NCI-H526 (cell line): ENCODE measurements around the gene PMVK.
A peak's percentile ranks its signal among the peaks of the same experiment; 100 is the strongest.
"Not testable (repeated sequence)": the region's sequence is repeated elsewhere in the genome, so short reads cannot be mapped to it uniquely, and the experiment has no call there.

Experiments used
- DNase-seq, 2 experiments: peaks; one replicate each; lab custom pipeline; 2025; lab: John Stamatoyannopoulos, UW

Gene PMVK

GRCh38 chr1:154936555-154937084 is at the start of gene PMVK:
TSS of gene PMVK (minus strand) at chr1:154936719. CDS start at chr1:154936685, 34 bp downstream.
- peak; percentile 98 to 100 for DNase-seq

- peak in 1 of 2 experiments; percentile 54 for DNase-seq
These were observed 47.4 kb upstream of the PMVK start for GRCh38 chr1:154983776-154984466.

DNA sequence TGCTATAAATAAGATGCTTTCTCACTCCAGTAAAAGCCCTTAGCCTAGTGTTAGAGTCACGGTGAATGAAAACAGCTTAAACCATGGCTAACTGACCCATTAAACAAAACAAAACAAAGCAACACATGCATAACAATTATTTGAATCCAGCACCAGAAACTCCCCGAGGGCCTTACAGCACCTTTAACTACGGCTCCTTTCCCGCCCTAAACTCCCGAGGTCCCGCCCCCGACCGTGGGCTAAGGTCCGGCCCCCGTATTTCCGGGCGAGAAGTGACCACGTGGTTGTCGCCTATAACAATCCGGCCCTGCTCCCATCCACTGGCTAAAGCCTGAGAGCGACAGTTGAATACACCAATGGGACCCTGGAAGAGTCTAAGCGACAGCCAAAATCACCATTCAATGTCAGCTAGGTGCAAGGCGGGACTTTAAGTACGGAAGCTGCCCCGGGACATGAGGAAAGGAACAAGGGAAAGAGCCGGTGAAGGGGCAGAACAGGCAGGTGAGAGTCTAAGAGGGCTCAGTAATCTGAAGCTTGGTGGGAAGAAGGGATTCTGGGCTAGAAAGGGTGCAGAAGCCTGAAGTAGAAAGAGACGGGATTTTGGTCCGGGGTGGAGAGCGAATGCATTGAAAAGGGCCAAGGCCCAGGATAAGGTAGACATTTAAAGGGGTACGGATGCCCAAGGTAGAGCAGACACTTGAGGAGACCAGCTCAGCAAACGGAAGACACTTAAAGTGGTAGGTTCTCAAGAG is 46.6 kb upstream of the PMVK start, which contains the start of gene FLAD1:
Gene FLAD1 (plus strand): TSS at position 448 of the 752 bp plus-strand sequence. CDS start 351 bp downstream, outside the sequence.
- DNase-seq, result peak; percentile 100

DNA sequence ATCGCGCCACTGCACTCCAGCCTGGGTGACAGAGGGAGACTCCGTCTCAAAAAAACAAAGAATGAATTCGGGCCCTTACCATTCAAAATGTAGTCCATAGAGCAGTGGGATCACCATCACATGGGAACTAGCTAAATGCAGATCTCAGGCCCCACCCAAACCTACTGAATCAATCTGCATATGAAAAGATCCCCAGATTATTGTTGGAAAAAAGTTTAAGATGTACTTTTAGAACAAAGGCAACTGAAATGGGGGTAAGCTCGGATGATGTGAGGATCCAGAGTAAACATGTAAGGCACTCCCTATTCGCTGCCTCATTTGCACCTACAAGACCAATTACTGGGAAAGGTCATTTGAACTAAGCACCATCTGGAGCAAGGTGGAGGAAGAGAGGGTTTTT is 45.8 kb upstream of the PMVK start:
- peak in 1 of 2 experiments; percentile 71 for DNase-seq

- DNase-seq, result no peak
These were observed 41.8 kb upstream of the PMVK start for GRCh38 chr1:154978360-154978759.

DNA sequence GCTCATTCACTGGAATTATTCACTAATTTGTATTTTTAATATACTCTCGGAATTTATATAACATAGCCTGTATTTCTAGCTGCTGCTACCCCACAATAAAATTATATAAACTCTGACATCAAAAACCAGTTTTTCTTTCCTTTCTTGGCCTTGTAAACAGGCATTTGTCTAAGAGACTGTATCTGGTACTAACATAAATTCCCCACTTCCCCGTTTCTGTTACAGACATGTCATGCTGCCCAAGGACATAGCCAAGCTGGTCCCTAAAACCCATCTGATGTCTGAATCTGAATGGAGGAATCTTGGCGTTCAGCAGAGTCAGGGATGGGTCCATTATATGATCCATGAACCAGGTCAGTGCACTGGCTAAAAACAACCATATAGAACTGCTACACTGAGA is 41.2 kb upstream of the PMVK start:
- not testable (repeated sequence) for DNase-seq

DNA sequence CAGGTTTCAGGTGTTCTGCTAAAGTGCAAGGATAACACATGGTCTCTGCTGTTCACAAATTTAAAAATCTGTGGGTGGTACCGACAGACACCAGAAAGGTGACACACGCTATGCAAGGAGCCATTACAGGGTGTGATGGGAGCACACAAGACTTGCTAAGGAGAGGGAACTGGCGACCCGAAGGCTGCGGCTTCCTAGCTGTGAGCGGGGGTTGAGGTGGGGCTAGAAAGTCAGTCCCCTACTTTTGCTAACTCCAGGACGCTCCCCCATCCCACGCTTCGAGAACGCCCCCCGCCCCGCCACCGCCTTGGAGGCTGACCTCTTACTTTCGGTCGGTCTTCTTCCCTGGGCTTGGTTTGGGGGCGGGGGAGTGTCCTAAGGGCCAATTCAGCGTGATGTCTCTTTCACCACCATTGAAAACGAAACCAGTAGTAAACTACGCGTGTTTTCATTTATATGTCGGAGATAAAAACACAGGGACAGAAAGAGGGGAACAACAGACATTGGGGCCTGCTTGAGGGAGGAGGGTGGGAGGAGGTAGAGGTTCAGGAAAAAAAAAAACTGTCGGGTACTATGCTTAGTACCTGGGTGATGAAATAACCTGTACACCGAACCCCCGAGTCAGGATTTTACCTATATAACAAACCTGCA is 39.0 kb upstream of the PMVK start:
- DNase-seq, result peak in 1 of 2 experiments; percentile 79

GRCh38 chr1:154974808-154975408 is 38.4 kb upstream of the PMVK start:
- peak; percentile 99 to 100 for DNase-seq

DNA sequence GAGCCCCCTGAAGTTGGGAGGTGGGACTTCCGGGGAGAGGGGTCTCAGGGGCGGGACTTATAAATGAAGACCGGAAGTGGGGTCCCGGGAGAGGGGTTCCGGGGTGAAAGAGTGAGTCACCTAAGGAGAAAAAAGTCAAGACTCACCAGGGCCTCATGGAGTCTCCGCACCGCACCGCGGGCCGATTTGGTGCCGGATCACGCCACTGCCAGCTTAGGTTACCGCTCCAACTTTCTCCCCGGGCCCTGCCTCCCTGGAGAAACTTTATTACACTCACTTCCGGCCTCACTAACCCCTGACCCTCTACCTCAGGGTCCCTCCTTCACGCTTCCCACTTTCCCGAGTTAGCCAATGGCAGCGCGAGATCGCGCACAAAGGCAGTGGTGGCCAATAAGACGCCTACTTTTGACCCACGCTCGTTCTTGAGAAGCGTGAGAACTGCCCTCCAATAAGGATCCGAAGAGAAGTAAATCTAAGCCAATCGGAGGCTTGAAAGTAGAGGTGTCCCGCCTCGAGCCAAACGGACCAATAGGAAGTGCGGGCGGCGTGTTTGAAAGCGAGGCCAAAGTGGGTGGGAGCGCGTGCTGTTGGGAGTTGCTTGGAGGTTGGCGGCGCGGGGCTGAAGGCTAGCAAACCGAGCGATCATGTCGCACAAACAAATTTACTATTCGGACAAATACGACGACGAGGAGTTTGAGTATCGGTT is 37.7 kb upstream of the PMVK start, which contains the start of gene CKS1B:
Gene CKS1B (plus strand): TSS at position 580 of the 706 bp plus-strand sequence. CDS start 65 bp downstream, at position 645.
- DNase-seq, result peak; percentile 100

DNA sequence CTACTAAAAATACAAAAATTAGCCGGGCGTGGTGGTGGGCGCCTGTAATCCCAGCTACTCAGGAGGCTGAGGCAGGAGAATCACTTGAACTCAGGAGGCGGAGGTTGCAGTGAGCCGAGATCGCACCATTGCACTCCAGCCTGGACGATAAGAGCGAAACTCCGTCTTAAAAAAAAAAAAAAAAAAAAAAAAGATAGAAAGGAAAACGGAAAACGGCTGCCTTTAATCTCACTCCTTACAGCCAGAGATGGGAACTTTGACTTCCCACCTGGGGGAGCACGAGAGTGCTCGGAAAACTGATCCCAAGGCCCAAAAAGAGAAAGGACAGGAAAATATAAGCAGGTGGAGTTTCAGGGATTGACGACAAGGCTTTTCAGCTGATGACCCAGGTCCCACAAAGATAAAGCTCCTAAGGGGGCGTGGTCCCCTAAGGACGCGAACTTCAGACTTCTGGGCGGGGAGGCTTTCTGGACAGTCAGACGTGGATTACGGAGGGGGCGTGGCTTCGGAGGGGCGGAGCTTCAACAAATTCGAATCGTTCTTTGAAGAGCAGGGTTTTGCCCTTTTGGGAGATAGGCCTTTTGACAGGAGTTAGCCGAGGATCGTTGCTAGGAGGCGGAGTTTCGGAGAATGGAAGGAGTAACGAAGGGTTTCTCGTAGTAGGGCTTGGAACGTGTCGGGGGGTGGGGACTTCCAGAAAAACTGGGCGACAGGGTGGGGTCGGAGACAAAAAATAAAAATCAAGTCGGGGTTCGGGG is 37.0 kb upstream of the PMVK start:
- peak; percentile 99 to 100 for DNase-seq

DNA sequence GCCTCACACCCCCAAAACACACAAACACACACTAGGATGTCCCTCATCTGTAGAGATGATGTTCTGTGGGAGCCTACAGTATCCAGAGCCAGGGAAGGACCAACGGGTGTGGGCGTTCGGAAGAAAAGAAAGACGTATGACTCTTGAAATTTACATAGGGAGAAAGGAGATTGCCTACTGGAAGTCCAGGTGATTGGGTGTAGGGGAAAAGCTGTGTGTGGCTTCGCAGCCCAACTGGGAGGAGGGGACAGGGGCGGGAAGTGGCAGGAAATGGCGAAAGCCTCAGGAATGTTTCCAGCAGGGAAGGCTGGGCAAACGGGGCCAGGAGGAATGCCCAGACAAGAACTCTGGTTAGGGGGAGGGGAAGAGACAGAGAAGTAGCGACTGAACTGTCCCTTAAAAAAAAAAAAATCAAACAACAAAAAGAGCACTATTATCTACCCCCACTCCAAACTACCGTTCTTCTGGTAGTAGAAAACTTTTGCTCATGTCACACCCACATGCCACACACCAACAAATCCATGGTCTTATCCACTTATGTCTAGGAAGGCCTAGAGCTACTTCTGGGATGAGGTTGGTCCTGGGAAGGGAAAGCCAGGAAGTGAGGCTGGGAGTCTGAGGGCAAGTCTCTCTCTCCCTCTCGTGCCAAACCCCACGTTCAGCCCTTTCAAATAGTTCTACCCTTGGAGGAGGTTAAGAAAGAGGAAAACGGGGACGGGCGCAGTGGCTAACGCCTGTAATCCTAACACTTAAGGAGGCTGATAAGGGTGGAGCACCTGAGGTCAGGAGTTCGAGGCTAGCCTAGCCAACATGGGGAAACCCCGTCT is 36.2 kb upstream of the PMVK start:
- DNase-seq, result no peak

DNA sequence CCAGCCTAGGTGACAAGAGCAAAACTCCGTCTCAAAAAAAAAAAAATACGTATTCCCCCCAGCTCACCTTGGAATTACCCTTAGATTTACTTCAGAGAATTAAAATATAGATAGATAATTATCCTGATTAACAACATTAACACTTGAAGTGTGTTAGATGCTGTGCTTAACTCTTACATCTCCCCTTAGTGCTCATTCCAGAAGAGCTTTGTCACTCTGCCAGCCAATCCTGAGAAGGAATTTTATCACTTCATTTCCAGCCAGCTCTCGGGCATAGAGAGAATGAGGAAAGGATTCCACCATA is 35.6 kb upstream of the PMVK start:
- DNase-seq, result no peak

DNA sequence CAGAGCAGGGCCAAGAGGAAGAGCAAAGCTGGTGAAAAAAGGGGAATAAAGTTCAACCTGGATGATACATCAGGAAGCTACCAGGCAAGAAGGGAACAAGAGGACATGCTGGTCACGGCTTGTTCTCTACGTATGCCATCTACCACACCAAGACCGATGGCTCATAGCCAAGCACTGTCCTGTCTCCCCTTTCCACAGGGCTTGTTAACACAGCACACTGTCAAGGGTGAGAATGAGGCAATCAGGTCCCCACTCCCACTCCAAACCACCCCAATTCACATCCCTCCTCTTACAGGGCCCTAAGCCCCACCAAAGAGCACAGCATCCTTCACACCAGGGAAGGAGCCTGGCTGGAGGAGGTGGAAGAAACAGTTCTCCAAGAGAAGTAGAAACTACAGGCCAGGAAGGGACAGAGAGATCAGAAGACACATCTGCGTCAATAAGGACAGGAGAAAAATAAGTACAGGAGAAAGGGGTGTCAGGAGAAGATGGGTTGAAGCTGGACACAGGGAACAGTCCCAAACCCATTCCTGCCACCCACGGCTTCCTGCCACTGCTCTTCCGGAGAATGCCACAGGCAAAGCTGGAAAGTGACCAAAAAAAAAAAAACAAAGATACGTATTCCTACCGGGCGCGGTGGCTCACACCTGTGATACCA is 35.0 kb upstream of the PMVK start:
- DNase-seq, result no peak

DNA sequence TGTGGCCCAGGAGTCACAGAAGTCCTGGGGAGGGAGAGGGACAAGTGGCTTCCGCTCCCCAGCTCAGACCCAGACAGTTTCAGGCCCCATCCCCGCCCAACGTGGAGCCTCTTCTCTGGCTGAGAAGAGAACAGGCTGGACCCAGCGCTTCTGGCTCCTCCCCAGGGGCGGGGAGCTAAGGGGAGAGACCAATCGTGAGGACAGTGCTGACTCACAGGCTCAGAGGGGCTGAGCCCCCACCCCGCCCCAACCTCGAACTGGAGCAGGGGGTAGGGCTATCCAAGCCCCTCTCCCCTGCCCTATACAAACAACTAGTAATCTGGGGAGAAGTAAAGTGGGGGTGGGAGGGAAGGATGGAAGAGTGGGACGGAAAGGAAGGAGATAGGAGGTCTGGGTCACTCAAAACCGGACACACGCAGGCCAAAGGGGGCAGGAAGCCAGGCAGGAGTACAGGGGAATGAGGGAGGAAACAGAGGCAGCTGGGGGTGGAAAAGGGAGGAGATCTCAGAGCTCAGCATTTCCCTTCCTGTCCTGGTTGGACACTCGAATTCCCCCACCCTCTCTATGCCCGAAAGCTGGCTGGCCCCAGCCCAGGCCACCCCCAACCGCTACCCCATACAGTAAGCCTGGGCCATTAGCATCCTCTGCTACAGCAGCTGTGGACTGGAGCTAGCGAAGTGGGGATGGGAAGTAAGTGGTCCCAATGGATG is 34.3 kb upstream of the PMVK start, which contains the start of gene SHC1:
Gene SHC1 (minus strand): TSS at position 117 of the 710 bp plus-strand sequence. CDS start 221 bp downstream, outside the sequence.
- peak; percentile 75 to 94 for DNase-seq

- no peak for DNase-seq
These were observed 33.4 kb upstream of the PMVK start for GRCh38 chr1:154969860-154970452.

DNA sequence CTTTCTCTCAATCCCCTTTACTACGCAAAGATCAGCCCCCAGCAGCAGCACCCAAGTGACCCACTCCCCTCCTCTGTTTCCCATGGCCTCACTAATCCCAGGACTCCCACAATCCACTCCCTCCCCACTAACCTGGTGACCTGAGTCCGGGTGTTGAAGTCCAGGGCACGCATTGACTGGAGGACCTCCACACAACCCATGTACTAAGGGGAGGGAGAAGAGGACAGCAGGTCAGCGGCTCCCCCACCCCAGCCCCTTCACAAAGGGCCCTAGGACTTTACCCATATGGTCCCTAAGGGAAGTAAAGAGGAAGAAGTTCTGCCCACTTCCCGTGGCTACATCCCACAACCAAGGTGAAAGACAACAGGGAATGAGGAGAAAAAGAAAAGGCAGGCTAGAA is 32.7 kb upstream of the PMVK start:
- DNase-seq, result no peak

GRCh38 chr1:154968731-154969130 is 32.2 kb upstream of the PMVK start:
- no peak for DNase-seq

- no peak for DNase-seq
These were observed 30.9 kb upstream of the PMVK start for GRCh38 chr1:154967331-154967950.
